ENCODE data around the gene GAL3ST3.

DNA sequence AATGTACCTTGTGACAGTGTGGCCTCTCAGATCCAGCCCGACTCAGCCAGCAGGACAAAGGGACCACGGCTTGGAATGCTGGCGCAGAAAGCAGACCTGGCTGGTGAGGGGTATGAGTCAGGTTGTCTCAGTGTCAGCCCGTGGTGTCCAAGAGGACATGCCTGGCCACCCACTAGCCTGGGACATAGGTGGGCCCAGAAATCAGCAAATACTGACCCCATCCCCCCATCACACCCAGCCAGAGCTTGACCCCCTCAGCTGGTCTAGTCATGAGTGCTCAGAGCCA is 42.1 kb downstream of the GAL3ST3 start:
- TF ChIP-seq, protein P1, sequence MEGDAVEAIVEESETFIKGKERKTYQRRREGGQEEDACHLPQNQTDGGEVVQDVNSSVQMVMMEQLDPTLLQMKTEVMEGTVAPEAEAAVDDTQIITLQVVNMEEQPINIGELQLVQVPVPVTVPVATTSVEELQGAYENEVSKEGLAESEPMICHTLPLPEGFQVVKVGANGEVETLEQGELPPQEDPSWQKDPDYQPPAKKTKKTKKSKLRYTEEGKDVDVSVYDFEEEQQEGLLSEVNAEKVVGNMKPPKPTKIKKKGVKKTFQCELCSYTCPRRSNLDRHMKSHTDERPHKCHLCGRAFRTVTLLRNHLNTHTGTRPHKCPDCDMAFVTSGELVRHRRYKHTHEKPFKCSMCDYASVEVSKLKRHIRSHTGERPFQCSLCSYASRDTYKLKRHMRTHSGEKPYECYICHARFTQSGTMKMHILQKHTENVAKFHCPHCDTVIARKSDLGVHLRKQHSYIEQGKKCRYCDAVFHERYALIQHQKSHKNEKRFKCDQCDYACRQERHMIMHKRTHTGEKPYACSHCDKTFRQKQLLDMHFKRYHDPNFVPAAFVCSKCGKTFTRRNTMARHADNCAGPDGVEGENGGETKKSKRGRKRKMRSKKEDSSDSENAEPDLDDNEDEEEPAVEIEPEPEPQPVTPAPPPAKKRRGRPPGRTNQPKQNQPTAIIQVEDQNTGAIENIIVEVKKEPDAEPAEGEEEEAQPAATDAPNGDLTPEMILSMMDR (conservative IDR thresholded peaks at IDR 0.05; ENCODE audit: low read length) = no peak
- no peak for TF ChIP-seq EZH2phosphoT487 (IDR thresholded peaks at IDR 0.05; ENCODE audit: borderline replicate concordance, low read depth, low read length)
